ENCODE data around the gene STX2. TPM values are rescaled to one million over a fixed set of nuclear protein-coding genes. Genes with fewer than 3 reads are reported as not detected.

The STX2 gene
- total and polyA plus RNA-seq, 2 donors (not counting 3 experiments of a cell fraction or from before 2014, with no cell fraction given): 26.2 to 32.6 TPM

DNA sequence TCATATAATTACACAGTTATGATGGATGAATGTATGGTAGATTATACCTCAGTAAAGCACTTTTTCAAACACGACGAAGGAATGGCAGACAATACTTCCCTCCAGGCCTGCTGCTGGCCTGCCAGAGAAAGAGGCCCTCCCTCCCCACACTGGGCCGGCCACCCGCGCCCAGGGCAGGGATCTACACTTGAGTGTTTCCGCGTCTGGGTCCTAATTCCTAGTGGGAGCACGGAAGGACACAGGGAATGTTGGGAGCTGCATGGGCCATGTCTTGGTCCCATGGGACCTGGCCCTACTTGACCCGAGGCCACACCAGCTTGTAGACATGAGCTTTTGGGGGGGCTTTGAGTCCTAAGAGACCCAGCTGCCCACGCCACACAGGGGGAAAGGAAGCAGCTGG, 52.0 kb downstream of the STX2 start:
- Histone ChIP-seq H3K79me2 (ENCODE audit: control insufficient read depth, insufficient read depth, low read length) (no peaks in the 10 kb centered on the region), H3K27ac (ENCODE audit: insufficient read depth, low read depth, low read length) (no peak overlapping the region), H3K36me3 (ENCODE audit: control insufficient read depth in 2 of 2, extremely low read depth in 1 of 2, insufficient read depth in 2 of 2, low read length in 2 of 2) (peaks cover 0 to 2% of the 10 kb centered on the region in 2 experiments), H3K9ac (replicated peaks; ENCODE audit: extremely low read depth, insufficient read depth, low read length) (no peak overlapping the region), H3K27me3 (ENCODE audit: control insufficient read depth in 2 of 2, insufficient read depth in 2 of 2, low read length in 2 of 2) (no peaks in the 10 kb centered on the region), H4K20me1 (replicated peaks; ENCODE audit: control insufficient read depth, extremely low read depth, insufficient read depth, low read length) (peaks cover 2% of the 10 kb centered on the region), H3K4me2 (ENCODE audit: insufficient read depth, low read length) (no peak overlapping the region), H3K9me1 (replicated peaks; ENCODE audit: control insufficient read depth, extremely low read depth, insufficient read depth, low read length) (no peaks in the 10 kb centered on the region), H3K4me1 (ENCODE audit: control insufficient read depth, extremely low read depth, insufficient read depth, low read length) (no peaks in the 10 kb centered on the region), H3K4me3 (replicated peaks in 1 of 3; ENCODE audit: insufficient read depth in 1 of 3, low read depth in 1 of 3, low read length in 3 of 3) (no peak overlapping the region), H3K9me3 (replicated peaks; ENCODE audit: control insufficient read depth, insufficient read depth, low read length) (no peaks in the 10 kb centered on the region), H2AFZ (ENCODE audit: low read depth, low read length) (no peak overlapping the region)
- ChIA-PET POLR2A (no interaction called here), CTCF (interaction anchor here (0.6 to 1.5 kb wide), 2 partner anchors 11 to 33 kb away, joined by 3 read pairs; no protein-coding TSS in a partner anchor)
- intact Hi-C loops (cut with micrococcal nuclease): no loop called here
- dilution Hi-C loops (cut with MboI; ENCODE audit: extremely low pct_ligation_motif_present, low sequenced_read_pairs): no loop called here
- TF ChIP-seq FOS (IDR thresholded peaks at IDR 0.05; ENCODE audit: borderline replicate concordance, insufficient read depth, low read length): no peak
- no peak for TF ChIP-seq GATA2 (IDR thresholded peaks at IDR 0.05; ENCODE audit: insufficient read depth, insufficient read length, low read depth, low read length)
- no peak for TF ChIP-seq JUN (IDR thresholded peaks at IDR 0.05; ENCODE audit: borderline replicate concordance, insufficient read depth, insufficient read length, low read depth)
- TF ChIP-seq, protein P1, sequence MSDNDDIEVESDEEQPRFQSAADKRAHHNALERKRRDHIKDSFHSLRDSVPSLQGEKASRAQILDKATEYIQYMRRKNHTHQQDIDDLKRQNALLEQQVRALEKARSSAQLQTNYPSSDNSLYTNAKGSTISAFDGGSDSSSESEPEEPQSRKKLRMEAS (IDR thresholded peaks at IDR 0.05; ENCODE audit: insufficient read depth, insufficient read length): no peak
- no peak for TF ChIP-seq POLR2A (IDR thresholded peaks at IDR 0.05; ENCODE audit: low read depth, low read length)
- TF ChIP-seq POLR2AphosphoS5 (IDR thresholded peaks at IDR 0.05; ENCODE audit: insufficient read depth, low read depth, low read length): no peak
- TF ChIP-seq EZH2 (IDR thresholded peaks at IDR 0.05; ENCODE audit: borderline replicate concordance, low read depth, low read length, severe bottlenecking): no peak
- no peak for TF ChIP-seq MYC (IDR thresholded peaks at IDR 0.05; ENCODE audit: low read depth, low read length)
- TF ChIP-seq, protein P2, sequence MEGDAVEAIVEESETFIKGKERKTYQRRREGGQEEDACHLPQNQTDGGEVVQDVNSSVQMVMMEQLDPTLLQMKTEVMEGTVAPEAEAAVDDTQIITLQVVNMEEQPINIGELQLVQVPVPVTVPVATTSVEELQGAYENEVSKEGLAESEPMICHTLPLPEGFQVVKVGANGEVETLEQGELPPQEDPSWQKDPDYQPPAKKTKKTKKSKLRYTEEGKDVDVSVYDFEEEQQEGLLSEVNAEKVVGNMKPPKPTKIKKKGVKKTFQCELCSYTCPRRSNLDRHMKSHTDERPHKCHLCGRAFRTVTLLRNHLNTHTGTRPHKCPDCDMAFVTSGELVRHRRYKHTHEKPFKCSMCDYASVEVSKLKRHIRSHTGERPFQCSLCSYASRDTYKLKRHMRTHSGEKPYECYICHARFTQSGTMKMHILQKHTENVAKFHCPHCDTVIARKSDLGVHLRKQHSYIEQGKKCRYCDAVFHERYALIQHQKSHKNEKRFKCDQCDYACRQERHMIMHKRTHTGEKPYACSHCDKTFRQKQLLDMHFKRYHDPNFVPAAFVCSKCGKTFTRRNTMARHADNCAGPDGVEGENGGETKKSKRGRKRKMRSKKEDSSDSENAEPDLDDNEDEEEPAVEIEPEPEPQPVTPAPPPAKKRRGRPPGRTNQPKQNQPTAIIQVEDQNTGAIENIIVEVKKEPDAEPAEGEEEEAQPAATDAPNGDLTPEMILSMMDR (IDR thresholded peaks at IDR 0.05; ENCODE audit: extremely low read depth in 1 of 2, insufficient read depth in 1 of 2, low read depth in 1 of 2, low read length in 2 of 2): no peak
- no peak for FAIRE-seq
- BruUV-seq (replicated peaks): no TSS peak
- no peak for DNase-seq (ENCODE audit: low read depth, low spot score)
